HG02970 (cell line): ENCODE results near the gene CCR5.
"Not testable (repeated sequence)": the region's sequence is repeated elsewhere in the genome, so short reads cannot be mapped to it uniquely, and the experiment has no call there.

Source experiments
- ATAC-seq: cut with Tn5 transposase; IDR thresholded peaks from one replicate; pipeline ENCODE4 v1.9.1; 2021; ENCODE audit warnings: mild to moderate bottlenecking, moderate library complexity, moderate number of reproducible peaks; ENCODE audit not compliant: unreplicated experiment, low FRiP score

The CCR5 gene

DNA sequence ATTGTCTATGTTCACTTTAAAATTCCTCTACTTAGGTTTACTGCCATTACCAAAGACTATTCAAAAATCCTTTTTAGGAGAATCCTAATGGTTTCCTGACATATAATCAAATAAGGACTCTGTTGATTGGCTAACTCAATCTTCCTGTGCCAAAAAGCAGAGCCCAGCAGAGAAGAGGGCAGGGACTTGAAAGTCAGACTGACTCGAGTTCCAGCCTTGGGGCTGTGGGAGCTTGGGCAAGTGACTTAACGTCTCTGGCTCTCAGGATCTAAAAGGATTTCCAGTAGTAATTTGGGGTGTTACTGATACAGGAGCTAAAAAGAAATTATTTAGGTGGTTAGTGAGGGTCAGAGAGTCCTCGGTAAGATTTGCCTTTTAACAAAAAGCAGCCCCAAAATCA, 10.9 kb downstream of the CCR5 start:
- no peak for ATAC-seq

GRCh38 chr3:46383211-46383950, 12.6 kb downstream of the CCR5 start:
- no peak for ATAC-seq

- no peak for ATAC-seq
Observed at GRCh38 chr3:46383951-46384330, 13.2 kb downstream of the CCR5 start.

DNA sequence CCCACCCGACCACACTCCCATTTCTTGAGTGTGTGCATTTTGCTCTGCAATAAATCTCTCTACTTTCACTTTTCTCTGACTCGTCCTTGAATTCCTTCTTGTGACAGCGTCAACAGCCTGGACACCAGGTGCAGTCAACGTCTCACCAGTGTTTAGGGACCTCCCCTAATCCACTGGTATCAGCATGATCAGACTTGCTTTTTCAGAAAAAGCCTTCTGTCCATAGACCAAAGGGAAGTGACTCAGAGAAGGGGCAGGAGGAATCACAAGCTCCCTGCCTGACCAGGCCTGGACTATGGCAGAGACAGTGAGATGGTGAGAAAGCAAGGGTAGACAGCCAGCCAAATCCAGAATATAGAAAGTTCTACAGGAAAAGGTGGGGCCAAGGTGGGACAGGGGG, 15.5 kb downstream of the CCR5 start:
- ATAC-seq, result no peak

DNA sequence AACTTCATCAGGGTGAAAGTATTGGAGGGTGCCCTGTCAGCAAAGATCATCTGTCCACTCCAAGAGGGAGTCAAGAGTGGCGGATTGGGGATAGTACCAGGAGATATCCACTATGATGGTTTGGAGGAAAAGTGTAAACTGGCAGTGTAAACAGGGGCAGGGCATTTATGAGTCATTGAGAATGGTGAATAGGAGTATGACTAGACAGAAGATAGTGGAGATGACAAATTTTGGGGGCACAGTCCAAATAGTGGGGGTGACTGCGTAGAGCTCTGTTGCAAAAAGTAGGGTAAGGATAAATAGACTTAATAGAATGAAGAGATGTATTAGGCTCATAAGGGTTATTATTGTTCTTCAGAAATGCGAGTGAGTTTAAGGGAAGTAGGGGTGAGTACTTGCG, 18.1 kb downstream of the CCR5 start:
- not testable (repeated sequence) for ATAC-seq

DNA sequence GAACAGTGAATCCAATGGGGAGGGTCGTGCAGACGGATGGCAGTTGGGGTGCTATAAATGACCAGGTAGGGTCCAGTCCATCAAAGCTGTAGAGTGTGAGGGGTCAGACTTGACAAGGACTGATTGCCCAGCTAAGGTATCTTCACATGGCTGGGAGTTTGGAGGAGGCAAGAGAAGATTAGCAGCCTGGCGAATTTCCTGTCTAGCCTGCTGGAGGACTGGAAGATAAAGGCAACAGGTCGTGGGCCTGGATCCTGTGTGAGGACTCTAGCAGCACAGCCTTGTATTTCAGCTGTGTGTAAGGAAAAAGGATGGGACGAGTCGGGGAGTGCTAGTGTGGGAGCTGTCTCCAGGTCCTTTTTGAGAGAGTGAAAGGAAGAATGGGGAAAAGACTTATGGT, 18.6 kb downstream of the CCR5 start:
- no peak for ATAC-seq

GRCh38 chr3:46391526-46391925, 20.8 kb downstream of the CCR5 start:
- not testable (repeated sequence) for ATAC-seq

GRCh38 chr3:46393011-46393410, 22.3 kb downstream of the CCR5 start:
- no peak for ATAC-seq

- no peak for ATAC-seq
Observed at GRCh38 chr3:46393554-46394434, 23.0 kb downstream of the CCR5 start.

DNA sequence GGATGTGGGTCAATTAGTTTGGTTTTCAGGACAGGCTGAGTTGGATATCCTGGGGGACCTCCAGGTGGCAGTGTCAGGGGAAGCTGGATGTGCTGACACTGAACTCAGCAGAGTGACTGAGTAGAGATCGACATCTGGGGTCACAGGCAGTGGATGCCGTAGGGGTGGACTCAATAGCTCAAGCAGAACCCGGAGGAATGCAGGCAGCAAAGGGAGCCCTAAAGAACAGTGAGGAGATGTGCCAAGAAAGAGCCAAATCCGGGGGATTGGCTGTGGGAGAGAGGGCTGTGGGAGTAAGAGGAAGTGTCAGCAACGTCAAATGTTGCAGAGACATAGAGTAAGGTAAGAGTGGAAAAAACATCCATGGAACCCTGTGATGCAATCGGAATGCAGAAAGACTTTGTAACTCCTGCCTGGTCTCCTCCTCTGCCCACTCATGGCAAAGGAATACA, 24.5 kb downstream of the CCR5 start:
- no peak for ATAC-seq

GRCh38 chr3:46395766-46396530, 25.2 kb downstream of the CCR5 start:
- ATAC-seq, result no peak

DNA sequence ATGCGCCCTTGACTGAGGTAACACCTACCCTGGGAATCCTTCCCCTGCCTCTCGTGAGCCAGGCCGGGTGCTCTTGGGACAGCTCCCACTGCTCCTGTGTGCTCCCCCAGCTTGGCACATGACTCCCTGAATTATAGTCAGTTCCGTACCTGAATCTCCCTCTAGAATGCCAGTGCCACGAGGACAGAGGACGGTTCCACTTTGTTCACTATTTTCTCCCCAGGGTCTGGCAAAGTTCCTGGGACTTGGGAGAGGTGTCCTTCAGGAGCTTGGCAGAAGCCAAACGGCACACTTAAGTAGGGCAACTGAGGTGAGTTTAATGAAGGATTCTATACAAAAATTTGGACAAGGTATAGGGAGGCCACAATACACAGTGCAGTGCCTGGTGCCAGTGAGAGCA, 26.4 kb downstream of the CCR5 start:
- no peak for ATAC-seq

DNA sequence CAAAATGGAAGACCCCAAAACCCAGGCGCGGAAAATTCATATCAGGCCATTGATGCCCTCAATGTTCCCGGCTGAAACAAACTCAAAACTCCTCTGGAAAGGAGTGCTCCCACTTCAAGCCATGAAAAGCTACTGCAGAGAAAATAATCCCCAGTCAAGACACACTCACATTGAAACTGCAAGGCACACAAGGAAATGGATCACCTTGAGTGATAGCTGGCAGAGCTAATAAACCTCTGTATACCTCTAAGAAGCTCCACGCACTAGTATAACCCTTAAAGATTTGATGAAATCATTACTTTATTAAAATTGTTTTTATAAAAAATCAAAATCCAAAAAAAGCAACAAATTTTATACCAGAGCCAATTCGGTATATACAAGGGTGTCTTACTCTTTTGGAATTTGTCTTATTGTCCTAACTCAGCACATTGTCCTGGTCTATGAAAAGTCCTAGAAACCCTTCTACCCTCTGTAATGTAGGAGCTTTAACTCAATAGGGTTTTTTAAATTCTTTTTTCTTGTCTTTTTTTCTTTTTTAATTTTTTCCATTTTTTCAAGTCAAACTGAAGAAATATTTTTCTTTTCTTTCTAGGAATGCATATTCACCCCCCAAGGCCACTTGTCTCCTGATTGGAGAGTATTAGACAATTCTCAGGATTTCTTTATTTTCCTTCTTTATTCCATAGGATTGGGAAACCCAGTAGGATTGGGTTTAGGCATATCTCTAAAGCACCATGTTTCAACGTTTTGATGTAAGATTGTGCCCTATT, 27.6 kb downstream of the CCR5 start:
- no peak for ATAC-seq

- no peak for ATAC-seq
Observed at GRCh38 chr3:46399098-46399497, 28.4 kb downstream of the CCR5 start.

DNA sequence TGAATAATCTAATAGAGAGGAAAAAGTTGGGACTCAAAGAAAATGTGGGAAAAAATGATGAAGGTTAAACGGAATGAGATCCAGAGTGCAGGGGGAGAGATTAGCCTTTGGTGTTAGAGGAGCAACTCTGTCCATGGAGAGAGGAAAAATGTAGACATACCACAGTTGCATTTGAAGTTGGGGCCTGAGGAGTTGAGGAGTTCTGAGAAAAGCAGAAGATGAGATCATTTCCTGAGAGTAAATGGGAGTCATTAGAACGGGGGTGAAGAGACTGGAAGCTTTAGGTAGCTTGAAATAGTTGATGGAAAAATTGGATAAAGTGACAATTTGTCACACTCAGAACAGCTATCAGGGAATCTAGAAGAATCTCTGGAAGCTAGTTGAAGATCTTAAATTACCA, 28.8 kb downstream of the CCR5 start:
- ATAC-seq, result no peak

DNA sequence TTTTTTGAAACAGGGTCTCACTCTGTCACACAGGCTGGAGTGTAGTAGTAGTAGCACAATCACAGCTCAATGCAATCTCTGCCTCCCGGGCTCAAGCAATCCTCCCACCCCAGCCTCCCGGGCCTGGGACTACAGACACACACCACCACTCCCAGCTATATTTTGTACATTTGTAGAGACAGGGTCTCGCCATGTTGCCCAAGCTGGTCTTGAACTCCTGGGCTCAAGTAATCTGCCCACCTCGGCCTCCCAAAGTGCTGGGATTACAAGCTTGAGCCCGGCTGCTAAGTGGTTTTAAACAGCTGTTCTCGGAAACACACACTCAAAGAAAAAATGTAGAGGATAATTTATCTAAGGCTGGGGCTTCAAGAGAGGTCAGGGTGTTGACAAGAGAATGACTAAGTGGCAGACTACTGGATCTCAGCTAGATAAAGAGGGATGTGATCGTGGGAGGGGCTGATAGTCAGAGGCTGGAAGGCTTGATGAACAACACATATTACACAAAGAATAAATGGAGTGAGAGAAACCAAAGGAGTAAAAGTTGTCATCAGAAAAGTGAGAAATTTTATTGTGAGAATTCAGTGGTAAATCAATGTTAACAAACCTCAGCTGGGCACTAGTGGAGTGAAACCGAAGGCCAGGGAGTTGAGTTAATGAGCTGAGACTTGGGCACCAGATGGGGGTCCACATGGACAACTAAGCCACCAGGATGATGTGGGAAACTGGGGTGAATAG, 29.4 kb downstream of the CCR5 start:
- no peak for ATAC-seq

GRCh38 chr3:46400846-46401245, 30.1 kb downstream of the CCR5 start:
- ATAC-seq, result no peak

- no peak for ATAC-seq
Observed at GRCh38 chr3:46401579-46401978, 30.8 kb downstream of the CCR5 start.

DNA sequence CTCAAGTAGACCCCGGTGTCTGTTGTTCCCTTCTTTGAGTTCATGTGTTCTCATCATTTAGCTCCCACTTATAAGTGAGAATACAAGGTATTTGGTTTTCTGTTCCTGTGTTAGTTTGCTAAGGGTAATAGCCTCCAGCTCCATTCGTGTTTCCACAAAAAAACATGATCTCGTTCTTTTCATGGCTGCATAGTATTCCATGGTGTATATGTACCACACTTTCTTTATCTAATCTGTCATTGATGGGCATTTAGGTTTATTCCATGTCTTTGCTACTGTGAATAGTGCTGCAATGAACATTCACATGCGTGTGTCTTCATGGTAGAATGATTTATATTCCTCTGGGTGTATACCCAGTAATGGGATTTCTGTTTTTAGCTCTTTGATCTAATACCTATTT, 32.2 kb downstream of the CCR5 start:
- ATAC-seq, result not testable (repeated sequence)
